H1 (cell line): ENCODE measurements around the gene LRRTM2. TPM values are rescaled to one million over a fixed set of nuclear protein-coding genes. Genes with fewer than 3 reads are reported as not detected.

Experiments used
- CTCF ChIA-PET: fragments of 300-600 bp; sonication (Branson Sonifier 250); formaldehyde crosslinking; loops from one replicate; lab custom pipeline; 2021; ENCODE audit not compliant: partially characterized antibody; lab: Charles Lee
- POLR2A ChIA-PET: fragments of 300-600 bp; sonication (Branson Sonifier 250); formaldehyde crosslinking; loops from one replicate; lab custom pipeline; 2021; ENCODE audit warnings: inconsistent platforms; ENCODE audit not compliant: partially characterized antibody; lab: Charles Lee
- DNase-seq, 2 experiments: peaks; one replicate each; pipeline versions ENCODE4 v3.0.0 to v3.0.0-alpha.2; 2010 to 2022; ENCODE audit warnings: low spot score in 2 of 2, low read depth in 1 of 2, mixed read lengths in 1 of 2
- FAIRE-seq: peaks from 2 replicates; lab custom pipeline; 2011; peaks lifted over from hg19 to GRCh38; lab: Jason Lieb, UNC
- H2AFZ ChIP-seq: 2 replicates; pipeline ENCODE4 v1.8.1; 2012; ENCODE audit warnings: low read length, inconsistent platforms
- H2AK5ac ChIP-seq: 2 replicates; pipeline ENCODE4 v1.6.1; 2013; ENCODE audit warnings: low read depth, low read length
- H2BK120ac ChIP-seq: replicated peaks from 2 replicates; pipeline ENCODE3; 2013; ENCODE audit warnings: low read depth, low read length, inconsistent platforms
- H2BK12ac ChIP-seq: 2 replicates; pipeline ENCODE4 v1.6.1; 2013; ENCODE audit warnings: low read depth, low read length
- H2BK15ac ChIP-seq: 2 replicates; pipeline ENCODE4 v1.6.1; 2013; ENCODE audit warnings: low read length
- H2BK20ac ChIP-seq: 2 replicates; pipeline ENCODE4 v1.6.1; 2013; ENCODE audit warnings: low read length
- H2BK5ac ChIP-seq: 2 replicates; pipeline ENCODE4 v1.6.1; 2013; ENCODE audit warnings: low read depth, low read length
- H3K14ac ChIP-seq: 2 replicates; pipeline ENCODE4 v1.6.1; 2013; ENCODE audit warnings: inconsistent platforms; ENCODE audit not compliant: insufficient read length
- H3K18ac ChIP-seq: 2 replicates; pipeline ENCODE4 v1.6.1; 2013; ENCODE audit warnings: low read length; ENCODE audit errors: extremely low read depth
- H3K23ac ChIP-seq: 2 replicates; pipeline ENCODE4 v1.6.1; 2013; ENCODE audit warnings: inconsistent platforms; ENCODE audit not compliant: insufficient read length
- H3K23me2 ChIP-seq: 2 replicates; pipeline ENCODE4 v1.6.1; 2013; ENCODE audit warnings: low read depth, low read length
- H3K27ac ChIP-seq: 2 replicates; pipeline ENCODE4 v1.6.1; 2011; ENCODE audit warnings: low read depth, low read length, inconsistent platforms
- H3K27me3 ChIP-seq, 4 experiments: replicated peaks in 1 of 4; 1 replicate in 1 of 4; 2 replicates in 3 of 4; pipeline versions ENCODE4 v1.6.1 to v1.8.1; 2011 to 2013; ENCODE audit warnings: low read length in 3 of 4, mild to moderate bottlenecking in 3 of 4, inconsistent platforms in 2 of 4, mixed read lengths in 2 of 4, moderate library complexity in 1 of 4; ENCODE audit not compliant: control insufficient read depth in 3 of 4, insufficient read depth in 3 of 4; ENCODE audit errors: extremely low read depth in 1 of 4
- H3K36me3 ChIP-seq, 4 experiments: 2 replicates each; pipeline versions ENCODE4 v1.6.1 to v1.8.1; 2011 to 2013; ENCODE audit warnings: mild to moderate bottlenecking in 4 of 4, low read length in 3 of 4, moderate library complexity in 2 of 4, control low read depth in 1 of 4, inconsistent platforms in 1 of 4; ENCODE audit not compliant: insufficient read depth in 4 of 4, control insufficient read depth in 2 of 4
- H3K4ac ChIP-seq: replicated peaks from 2 replicates; pipeline ENCODE3; 2013; ENCODE audit warnings: low read length, low read depth, mixed read lengths, inconsistent platforms; ENCODE audit not compliant: insufficient read length
- H3K4me1 ChIP-seq, 4 experiments: replicated peaks in 1 of 4; 1 replicate in 1 of 4; 2 replicates in 3 of 4; pipeline versions ENCODE4 v1.6.1 to v1.8.1; 2011 to 2013; ENCODE audit warnings: low read length in 3 of 4, inconsistent platforms in 2 of 4, mixed read lengths in 1 of 4; ENCODE audit not compliant: insufficient read depth in 4 of 4, control insufficient read depth in 3 of 4
- H3K4me2 ChIP-seq, 2 experiments: 2 replicates each; pipeline versions ENCODE4 v1.6.1 to v1.8.1; 2011 to 2013; ENCODE audit warnings: low read depth in 2 of 2, low read length in 2 of 2, control low read depth in 1 of 2, inconsistent platforms in 1 of 2, mild to moderate bottlenecking in 1 of 2; ENCODE audit not compliant: insufficient read depth in 1 of 2
- H3K4me3 ChIP-seq, 4 experiments: fragments of 200-600, 300-600 bp in 1 of 4; sonication (generic), shearing (Covaris generic), sonication (Bioruptor Twin) in 1 of 4; 2 replicates each; pipeline versions ENCODE4 v1.5.1 to v1.8.1; 2011 to 2016; ENCODE audit warnings: low read length in 4 of 4, low read depth in 3 of 4, control low read depth in 2 of 4, inconsistent platforms in 2 of 4, mild to moderate bottlenecking in 2 of 4, mixed read lengths in 1 of 4, moderate library complexity in 1 of 4; ENCODE audit not compliant: insufficient read depth in 2 of 4; ENCODE audit errors: extremely low read depth in 1 of 4
- H3K56ac ChIP-seq: replicated peaks from 2 replicates; pipeline ENCODE3; 2013; ENCODE audit warnings: low read depth, mild to moderate bottlenecking, mixed read lengths, low read length, inconsistent platforms; ENCODE audit not compliant: insufficient read length
- H3K79me1 ChIP-seq: 2 replicates; pipeline ENCODE4 v1.6.1; 2013; ENCODE audit warnings: low read depth, low read length, control low read depth
- H3K79me2 ChIP-seq, 2 experiments: 2 replicates each; pipeline versions ENCODE4 v1.6.1 to v1.8.1; 2012 to 2013; ENCODE audit warnings: low read length in 2 of 2, mild to moderate bottlenecking in 2 of 2, inconsistent platforms in 1 of 2; ENCODE audit not compliant: insufficient read depth in 2 of 2, control insufficient read depth in 1 of 2
- H3K9ac ChIP-seq, 4 experiments: replicated peaks in 1 of 4; 1 replicate in 1 of 4; 2 replicates in 3 of 4; pipeline versions ENCODE4 v1.6.1 to v1.8.1; 2011 to 2013; ENCODE audit warnings: low read depth in 3 of 4, low read length in 3 of 4, control low read depth in 2 of 4, mild to moderate bottlenecking in 2 of 4, moderate library complexity in 2 of 4, inconsistent platforms in 1 of 4; ENCODE audit errors: extremely low read depth in 1 of 4
- H3K9me3 ChIP-seq, 2 experiments: 2 replicates each; pipeline versions ENCODE4 v1.6.1 to v1.8.1; 2012 to 2013; ENCODE audit warnings: mild to moderate bottlenecking in 2 of 2, moderate library complexity in 2 of 2, control low read depth in 1 of 2, inconsistent platforms in 1 of 2, low read depth in 1 of 2, low read length in 1 of 2, mixed read lengths in 1 of 2; ENCODE audit not compliant: insufficient read depth in 2 of 2
- H4K20me1 ChIP-seq, 2 experiments: replicated peaks in 1 of 2; 2 replicates each; pipeline versions ENCODE3 to v1.8.1; 2011 to 2013; ENCODE audit warnings: inconsistent platforms in 2 of 2, low read length in 2 of 2, mild to moderate bottlenecking in 1 of 2; ENCODE audit not compliant: insufficient read depth in 2 of 2, control insufficient read depth in 1 of 2
- H4K5ac ChIP-seq: 2 replicates; pipeline ENCODE4 v1.6.1; 2013; ENCODE audit warnings: low read length, low read depth, mixed read lengths, inconsistent platforms; ENCODE audit not compliant: insufficient read length
- H4K8ac ChIP-seq: 2 replicates; pipeline ENCODE4 v1.8.0; 2013; ENCODE audit warnings: mild to moderate bottlenecking, moderate library complexity, low read length, inconsistent platforms; ENCODE audit not compliant: insufficient read depth; ENCODE audit errors: extremely low read depth
- H4K91ac ChIP-seq: replicated peaks from 2 replicates; pipeline ENCODE3; 2013; ENCODE audit warnings: low read length, mixed read lengths, inconsistent platforms; ENCODE audit not compliant: insufficient read length
- BCL11A ChIP-seq, 2 experiments: IDR thresholded peaks; one replicate each; pipeline ENCODE4 v1.6.1; 2011; ENCODE audit warnings: low read depth in 2 of 2, low read length in 2 of 2, mild to moderate bottlenecking in 2 of 2
- BRCA1 ChIP-seq: IDR thresholded peaks from 2 replicates; pipeline ENCODE4 v1.6.1; 2012; ENCODE audit warnings: low read depth, low read length, improper control_type of control experiment
- CBX5 ChIP-seq: fragments of 300-800, 300-1000 bp; sonication (generic); IDR thresholded peaks from 2 replicates; pipeline ENCODE4 v1.7.1; 2016; ENCODE audit warnings: antibody characterized with exemption, low read length, low read depth
- CREB1 ChIP-seq: IDR thresholded peaks from 2 replicates; pipeline ENCODE4 v1.6.1; 2012; ENCODE audit warnings: inconsistent platforms
- GABPA ChIP-seq: IDR thresholded peaks from 2 replicates; pipeline ENCODE4 v1.6.1; 2011; ENCODE audit warnings: mild to moderate bottlenecking, low read length, moderate library complexity, borderline replicate concordance; ENCODE audit not compliant: insufficient read depth
- GTF2F1 ChIP-seq: IDR thresholded peaks from 2 replicates; pipeline ENCODE4 v1.6.1; 2012; ENCODE audit warnings: low read depth, low read length, improper control_type of control experiment, borderline replicate concordance
- JUND ChIP-seq: IDR thresholded peaks from 2 replicates; pipeline ENCODE4 v1.6.1; 2011; ENCODE audit warnings: mild to moderate bottlenecking, improper control_type of control experiment, low read length
- NRF1 ChIP-seq: IDR thresholded peaks from 2 replicates; pipeline ENCODE4 v1.6.1; 2011; ENCODE audit warnings: mild to moderate bottlenecking, low read depth, low read length, improper control_type of control experiment
- PHF8 ChIP-seq: fragments of 200-600 bp; sonication (generic); conservative IDR thresholded peaks from 2 replicates; pipeline ENCODE4 v1.7.1; 2012; ENCODE audit warnings: low read depth, mild to moderate bottlenecking, inconsistent platforms, low read length, moderate library complexity
- RAD21 ChIP-seq, 2 experiments: IDR thresholded peaks in 1 of 2; conservative IDR thresholded peaks in 1 of 2; 2 replicates each; pipeline ENCODE4 v1.6.1; 2011; ENCODE audit warnings: low read depth in 2 of 2, low read length in 2 of 2, improper control_type of control experiment in 1 of 2, inconsistent platforms in 1 of 2, mild to moderate bottlenecking in 1 of 2, moderate library complexity in 1 of 2
- RBBP5 ChIP-seq: IDR thresholded peaks from 2 replicates; pipeline ENCODE4 v1.7.1; 2012; ENCODE audit warnings: low read depth, mild to moderate bottlenecking, inconsistent platforms, low read length, moderate library complexity, borderline replicate concordance
- RFX5 ChIP-seq: IDR thresholded peaks from 2 replicates; pipeline ENCODE4 v1.6.1; 2011; ENCODE audit warnings: low read depth, low read length, improper control_type of control experiment, borderline replicate concordance
- SP1 ChIP-seq: IDR thresholded peaks from 2 replicates; pipeline ENCODE4 v1.6.1; 2011; ENCODE audit warnings: low read depth, low read length
- SP4 ChIP-seq: IDR thresholded peaks from 2 replicates; pipeline ENCODE4 v1.6.1; 2012; ENCODE audit warnings: low read length, inconsistent platforms
- YY1 ChIP-seq: IDR thresholded peaks from 2 replicates; pipeline ENCODE4 v1.6.1; 2011; ENCODE audit warnings: low read depth, mild to moderate bottlenecking, low read length
- WGBS, 2 experiments: shearing (Covaris generic) in 1 of 2; methylation state at CpG; one replicate each; pipeline versions ENCODE4 v1.1.6 to v1.1.7; 2013 to 2015; ENCODE audit warnings: low lambda C conversion rate in 2 of 2, mixed read lengths in 2 of 2, inconsistent platforms in 1 of 2, low coverage in 1 of 2, missing lambda C conversion rate in 1 of 2; ENCODE audit not compliant: insufficient replicate concordance in 2 of 2, insufficient coverage in 1 of 2, insufficient read length in 1 of 2; ENCODE audit errors: extremely low coverage in 1 of 2, missing lambda C conversion rate in 1 of 2; 5-methylcytosine and 5-hydroxymethylcytosine counted together
- polyA plus RNA-seq, 7 experiments: library from polyadenylated mRNA; depleted of rRNA in 3 of 7; stranded (reverse) in 5 of 7; unstranded in 2 of 7; fragments of >200 nt in 5 of 7; fragments of 200-250 nt in 2 of 7; gene quantifications; 1 replicate in 5 of 7; 2 replicates in 1 of 7; 4 replicates in 1 of 7; pipeline versions ENCODE4 v1.2.1 to v1.2.3, GENCODE V29; 2011 to 2013; ENCODE audit warnings: missing spikeins in 2 of 7, mixed read lengths in 2 of 7
- total RNA-seq: library from RNA; stranded (reverse); fragmentation: NEBNext Ultra II Directional; extraction: Animal tissue kit (Norgen Biotek cat#: 25700); gene quantifications from 2 replicates; pipeline ENCODE4 v1.2.1, GENCODE V29; 2021

The LRRTM2 gene
- total and polyA plus RNA-seq, 2 of the 8 experiments (the other 6 are each of a cell fraction or from before 2014, with no cell fraction given) = not detected

DNA sequence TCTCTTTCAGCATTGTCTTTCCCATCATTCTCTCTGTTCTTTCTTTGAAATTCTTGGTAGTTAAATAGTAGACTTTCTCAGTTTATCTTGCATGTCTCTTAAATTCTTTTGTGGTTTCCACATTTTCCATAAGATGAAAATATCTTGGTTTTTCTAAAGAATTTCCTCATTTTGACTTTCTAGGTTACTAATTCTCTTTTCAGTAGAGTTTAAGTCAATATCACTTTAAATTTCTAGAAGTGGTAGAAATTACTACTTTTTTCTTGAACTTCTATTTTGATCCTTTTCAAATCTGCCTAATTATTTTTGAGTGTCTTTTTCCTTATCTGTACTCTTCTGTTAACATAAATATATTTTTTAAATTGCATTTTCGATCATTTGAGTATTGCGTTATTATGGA is 23.6 kb upstream of the LRRTM2 start:
- Histone ChIP-seq H3K56ac (no peak overlapping the region), H4K91ac (no peak overlapping the region), H3K14ac (no peak overlapping the region), H3K4me3 (no peak overlapping the region), H3K23me2 (no peaks in the 10 kb centered on the region), H2AK5ac (no peak overlapping the region), H4K20me1 (no peaks in the 10 kb centered on the region), H3K36me3 (peaks cover 0 to 12% (median 4%) of the 10 kb centered on the region in 4 experiments; a peak in 6 of 8 replicates), H2BK20ac (no peak overlapping the region), H3K4me1 (peaks cover 0 to 6% (median 0%) of the 10 kb centered on the region in 4 experiments; a peak in 2 of 7 replicates), H3K4me2 (no peak overlapping the region), H2BK12ac (no peak overlapping the region), H2BK120ac (no peak overlapping the region), H2AFZ (no peak overlapping the region), H3K27me3 (no peaks in the 10 kb centered on the region), H4K8ac (no peak overlapping the region), H4K5ac (no peak overlapping the region), H3K27ac (no peak overlapping the region), H2BK5ac (no peak overlapping the region), H2BK15ac (no peak overlapping the region), H3K79me1 (peaks cover 2% of the 10 kb centered on the region; the same call in 1 of the 2 replicates), H3K23ac (no peak overlapping the region), H3K9me3 (no peaks in the 10 kb centered on the region), H3K79me2 (no peaks in the 10 kb centered on the region), H3K9ac (no peak overlapping the region), H3K18ac (no peak overlapping the region), H3K4ac (no peak overlapping the region)
- ChIA-PET POLR2A (interaction anchor here (0.5 to 1.2 kb wide), 2 partner anchors 27 to 146 kb away, joined by 3 to 5 read pairs; no protein-coding TSS in a partner anchor), CTCF (interaction anchor here (0.6 to 1.1 kb wide), 3 partner anchors 13 to 364 kb away, joined by 3 to 4 read pairs (median 3); no protein-coding TSS in a partner anchor)
- no peak for DNase-seq
- no peak for FAIRE-seq
- WGBS, 2 experiments = 93% methylated on average over 2 of the region's 2 CpGs; no CpG with 5 or more reads in 1 of the 2 experiments
- no peak for TF ChIP-seq PHF8
- no peak for TF ChIP-seq RAD21 (IDR thresholded peaks at IDR 0.05 in 1 of 2, conservative IDR thresholded peaks at IDR 0.05 in 1 of 2; ENCODE audit: low read depth in 2 of 2, low read length in 2 of 2)
- TF ChIP-seq YY1 = no peak
- no peak for TF ChIP-seq CBX5
- no peak for TF ChIP-seq SP1
- no peak for TF ChIP-seq JUND
- no peak for TF ChIP-seq NRF1
- TF ChIP-seq SP4 = no peak
- no peak for TF ChIP-seq BCL11A (IDR thresholded peaks at IDR 0.05; ENCODE audit: low read depth in 2 of 2, low read length in 2 of 2)
- no peak for TF ChIP-seq GTF2F1
- no peak for TF ChIP-seq CREB1
- TF ChIP-seq GABPA = no peak
- TF ChIP-seq BRCA1 = no peak
- no peak for TF ChIP-seq RFX5
- TF ChIP-seq RBBP5 = no peak
